Lower lobe of right lung (tissue), 2 donors: ENCODE data around the gene MOCS3. TPM values are rescaled to one million over a fixed set of nuclear protein-coding genes. Genes with fewer than 3 reads are reported as not detected.
"Not testable (repeated sequence)": the region's sequence is repeated elsewhere in the genome, so short reads cannot be mapped to it uniquely, and the experiment has no call there.

ENCODE experiments used
- ATAC-seq, 2 donors: fragments of 200-7000 bp; cut with Tn5 transposase; one replicate each; pipeline ENCODE4 v1.9.1; 2020 to 2022; ENCODE audit warnings: mild to moderate bottlenecking in 2 of 2, moderate library complexity in 2 of 2
- DNase-seq: peaks from one replicate; pipeline ENCODE4 v3.0.0-alpha.2; 2020
- H3K27ac ChIP-seq: fragments of 200-600 bp; one replicate; pipeline ENCODE4 v1.8.0; 2022
- H3K27me3 ChIP-seq: fragments of 200-600 bp; one replicate; pipeline ENCODE4 v1.8.0; 2022; ENCODE audit warnings: low read depth
- H3K36me3 ChIP-seq: fragments of 200-600 bp; one replicate; pipeline ENCODE4 v1.8.0; 2022; ENCODE audit warnings: mild to moderate bottlenecking
- H3K4me1 ChIP-seq: fragments of 200-600 bp; one replicate; pipeline ENCODE4 v1.8.0; 2022
- H3K4me3 ChIP-seq: fragments of 200-600 bp; one replicate; pipeline ENCODE4 v1.8.0; 2022; ENCODE audit warnings: mild to moderate bottlenecking
- H3K9me3 ChIP-seq: fragments of 200-600 bp; one replicate; pipeline ENCODE4 v1.8.0; 2022
- CTCF ChIP-seq: fragments of 200-600 bp; IDR thresholded peaks from one replicate; pipeline ENCODE4 v1.8.0; 2022; ENCODE audit warnings: antibody characterized with exemption, mild to moderate bottlenecking
- intact Hi-C: fragments of 100-400 bp; cut with DNase I; formaldehyde crosslinking; loops from one replicate; pipeline ENCODE4 v1.11.0; 2022
- total RNA-seq: library from RNA; stranded (reverse); fragmentation: NEBNext Ultra II Directional; extraction: Animal tissue kit (Norgen Biotek cat#: 25700); gene quantifications from one replicate; pipeline ENCODE4 v1.2.1, GENCODE V29; 2021
- donor health status: DM: no; HTN: yes; CAD: no; lungs with severe emphysema.

MOCS3 gene
- total RNA-seq, 1 donor from 2014 or later: 4.7 TPM

- no peaks in the 10 kb centered on the region for H3K9me3 ChIP-seq
- intact Hi-C loops: no loop called here
- no peaks in the 10 kb centered on the region for H3K36me3 ChIP-seq
- H3K27me3 ChIP-seq: no peaks in the 10 kb centered on the region
- DNase-seq: no peak
- H3K4me3 ChIP-seq: no peak overlapping the region
- H3K27ac ChIP-seq: no peak overlapping the region
- no peak for ATAC-seq
- H3K4me1 ChIP-seq: no peaks in the 10 kb centered on the region
- no peak for TF ChIP-seq CTCF
Measured at GRCh38 chr20:50969435-50969834, 10.8 kb downstream of the MOCS3 start.

GRCh38 chr20:50969912-50970311 lies 11.3 kb downstream of the MOCS3 start:
- H3K4me1 ChIP-seq: no peaks in the 10 kb centered on the region
- H3K27ac ChIP-seq: no peak overlapping the region
- no peaks in the 10 kb centered on the region for H3K9me3 ChIP-seq
- DNase-seq (no peak), ATAC-seq (no peak)
- H3K4me3 ChIP-seq: no peak overlapping the region
- TF ChIP-seq CTCF: no peak
- H3K36me3 ChIP-seq: no peaks in the 10 kb centered on the region
- no peaks in the 10 kb centered on the region for H3K27me3 ChIP-seq
- intact Hi-C loops: no loop called here

GRCh38 chr20:50975701-50976330 lies 17.2 kb downstream of the MOCS3 start:
- DNase-seq: no peak
- no peak for ATAC-seq
- Histone ChIP-seq H3K36me3 (no peaks in the 10 kb centered on the region), H3K4me3 (no peak overlapping the region), H3K27ac (no peak overlapping the region), H3K9me3 (no peaks in the 10 kb centered on the region), H3K27me3 (peaks cover 20% of the 10 kb centered on the region), H3K4me1 (peaks cover 1% of the 10 kb centered on the region)
- no peak for TF ChIP-seq CTCF
- intact Hi-C loops: no loop called here

- intact Hi-C loops: no loop called here
- peaks cover 8% of the 10 kb centered on the region for H3K4me1 ChIP-seq
- TF ChIP-seq CTCF: no peak
- H3K9me3 ChIP-seq: no peaks in the 10 kb centered on the region
- no peak overlapping the region for H3K27ac ChIP-seq
- no peaks in the 10 kb centered on the region for H3K36me3 ChIP-seq
- no peak overlapping the region for H3K4me3 ChIP-seq
- ATAC-seq (no peak), DNase-seq (no peak)
- peaks cover 31% of the 10 kb centered on the region for H3K27me3 ChIP-seq
Measured at GRCh38 chr20:50977066-50978021, 18.7 kb downstream of the MOCS3 start.

- H3K9me3 ChIP-seq, DNase-seq, H3K4me3 ChIP-seq, ATAC-seq, H3K27ac ChIP-seq, intact Hi-C loops, H3K4me1 ChIP-seq, H3K36me3 ChIP-seq: not testable (repeated sequence)
- peaks cover 31% of the 10 kb centered on the region for H3K27me3 ChIP-seq
Measured at GRCh38 chr20:50978533-50978932, 19.9 kb downstream of the MOCS3 start.
